ENCODE data around the gene MAZ. TPM values are rescaled to one million over a fixed set of nuclear protein-coding genes. Genes with fewer than 3 reads are reported as not detected.
A peak's percentile ranks its signal among the peaks of the same experiment; 100 is the strongest.

MAZ gene
- total RNA-seq, 1 donor from 2014 or later, result 247 TPM

GRCh38 chr16:29810699-29811169 is 4.4 kb downstream of the MAZ start:
- Mint-ChIP-seq H3K27ac (ENCODE audit: unreplicated experiment) (peak overlapping the region; percentile 78), H3K36me3 (ENCODE audit: low read depth, unreplicated experiment) (peaks cover 9% of the 10 kb centered on the region), H3K9me3 (ENCODE audit: unreplicated experiment) (no peaks in the 10 kb centered on the region), H3K4me3 (ENCODE audit: unreplicated experiment) (peak overlapping the region; percentile 69), H3K27me3 (ENCODE audit: low read depth, unreplicated experiment) (no peaks in the 10 kb centered on the region), H3K4me1 (ENCODE audit: low read depth, unreplicated experiment) (peaks cover 34% of the 10 kb centered on the region)
- peaks cover 36% of the 10 kb centered on the region for H3K79me2 ChIP-seq (ENCODE audit: insufficient read depth, low read length)
- no peaks in the 10 kb centered on the region for H3K36me3 ChIP-seq (ENCODE audit: insufficient read depth, low read length)
- FAIRE-seq (no peak), DNase-seq (ENCODE audit: low read depth) (no peak)
- H3K27ac ChIP-seq (ENCODE audit: low read depth, low read length), result peak overlapping the region; percentile 40
- H3K9ac ChIP-seq (ENCODE audit: low read length), result peak overlapping the region; percentile 84
- no peaks in the 10 kb centered on the region for H3K9me3 ChIP-seq (ENCODE audit: insufficient read depth, low read depth, low read length)
- no peaks in the 10 kb centered on the region for H3K27me3 ChIP-seq (ENCODE audit: insufficient read depth, low read length)
- no peak for TF ChIP-seq EZH2 (IDR thresholded peaks at IDR 0.05; ENCODE audit: insufficient read depth, low read length)
- TF ChIP-seq, protein P1, sequence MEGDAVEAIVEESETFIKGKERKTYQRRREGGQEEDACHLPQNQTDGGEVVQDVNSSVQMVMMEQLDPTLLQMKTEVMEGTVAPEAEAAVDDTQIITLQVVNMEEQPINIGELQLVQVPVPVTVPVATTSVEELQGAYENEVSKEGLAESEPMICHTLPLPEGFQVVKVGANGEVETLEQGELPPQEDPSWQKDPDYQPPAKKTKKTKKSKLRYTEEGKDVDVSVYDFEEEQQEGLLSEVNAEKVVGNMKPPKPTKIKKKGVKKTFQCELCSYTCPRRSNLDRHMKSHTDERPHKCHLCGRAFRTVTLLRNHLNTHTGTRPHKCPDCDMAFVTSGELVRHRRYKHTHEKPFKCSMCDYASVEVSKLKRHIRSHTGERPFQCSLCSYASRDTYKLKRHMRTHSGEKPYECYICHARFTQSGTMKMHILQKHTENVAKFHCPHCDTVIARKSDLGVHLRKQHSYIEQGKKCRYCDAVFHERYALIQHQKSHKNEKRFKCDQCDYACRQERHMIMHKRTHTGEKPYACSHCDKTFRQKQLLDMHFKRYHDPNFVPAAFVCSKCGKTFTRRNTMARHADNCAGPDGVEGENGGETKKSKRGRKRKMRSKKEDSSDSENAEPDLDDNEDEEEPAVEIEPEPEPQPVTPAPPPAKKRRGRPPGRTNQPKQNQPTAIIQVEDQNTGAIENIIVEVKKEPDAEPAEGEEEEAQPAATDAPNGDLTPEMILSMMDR (IDR thresholded peaks at IDR 0.05; ENCODE audit: insufficient read depth, low read depth, low read length), result no peak
- no peak overlapping the region for H3K4me3 ChIP-seq (ENCODE audit: insufficient read depth, low read depth, low read length)
- H2AFZ ChIP-seq (ENCODE audit: low read depth, low read length), result no peak overlapping the region
- H3K4me1 ChIP-seq (ENCODE audit: insufficient read depth, low read length), result peaks cover 37% of the 10 kb centered on the region
- H3K4me2 ChIP-seq (ENCODE audit: low read length), result peak overlapping the region; percentile 93
- H4K20me1 ChIP-seq (ENCODE audit: insufficient read depth, low read length), result peaks cover 34% of the 10 kb centered on the region

- no peak for FAIRE-seq
These were observed 5.0 kb downstream of the MAZ start for GRCh38 chr16:29811170-29811895.

More at GRCh38 chr16:29811170-29811895, 5.0 kb downstream of the MAZ start:
- Histone ChIP-seq H3K79me2 (ENCODE audit: insufficient read depth, low read length) (peaks cover 37% of the 10 kb centered on the region), H3K4me2 (ENCODE audit: low read length) (peak overlapping the region; percentile 93), H3K9me3 (ENCODE audit: insufficient read depth, low read depth, low read length) (no peaks in the 10 kb centered on the region), H4K20me1 (ENCODE audit: insufficient read depth, low read length) (peaks cover 34% of the 10 kb centered on the region), H3K27me3 (ENCODE audit: insufficient read depth, low read length) (no peaks in the 10 kb centered on the region), H3K27ac (ENCODE audit: low read depth, low read length) (peak overlapping the region; percentile 64), H3K36me3 (ENCODE audit: insufficient read depth, low read length) (no peaks in the 10 kb centered on the region), H3K4me3 (ENCODE audit: insufficient read depth, low read depth, low read length) (peak overlapping the region; percentile 46), H3K9ac (ENCODE audit: low read length) (peak overlapping the region; percentile 84), H2AFZ (ENCODE audit: low read depth, low read length) (no peak overlapping the region), H3K4me1 (ENCODE audit: insufficient read depth, low read length) (peaks cover 37% of the 10 kb centered on the region)
- H3K27me3 Mint-ChIP-seq (ENCODE audit: low read depth, unreplicated experiment), result no peaks in the 10 kb centered on the region
- peak; percentile 95 for DNase-seq (ENCODE audit: low read depth)
- H3K27ac Mint-ChIP-seq (ENCODE audit: unreplicated experiment), result peak overlapping the region; percentile 93
- H3K9me3 Mint-ChIP-seq (ENCODE audit: unreplicated experiment), result no peaks in the 10 kb centered on the region
- peaks cover 34% of the 10 kb centered on the region for H3K4me1 Mint-ChIP-seq (ENCODE audit: low read depth, unreplicated experiment)
- H3K4me3 Mint-ChIP-seq (ENCODE audit: unreplicated experiment), result peak overlapping the region; percentile 81
- H3K36me3 Mint-ChIP-seq (ENCODE audit: low read depth, unreplicated experiment), result peaks cover 9% of the 10 kb centered on the region
- TF ChIP-seq, protein P1 (IDR thresholded peaks at IDR 0.05; ENCODE audit: insufficient read depth, low read depth, low read length), result no peak

Measured in astrocyte (in vitro differentiated cells and primary cell).